HG02884 (cell line): ENCODE results near the gene DNM1.

Source experiments
- ATAC-seq: cut with Tn5 transposase; IDR thresholded peaks from one replicate; pipeline ENCODE4 v1.9.1; 2021; ENCODE audit warnings: mild to moderate bottlenecking, moderate library complexity; ENCODE audit not compliant: unreplicated experiment

DNM1 gene

DNA sequence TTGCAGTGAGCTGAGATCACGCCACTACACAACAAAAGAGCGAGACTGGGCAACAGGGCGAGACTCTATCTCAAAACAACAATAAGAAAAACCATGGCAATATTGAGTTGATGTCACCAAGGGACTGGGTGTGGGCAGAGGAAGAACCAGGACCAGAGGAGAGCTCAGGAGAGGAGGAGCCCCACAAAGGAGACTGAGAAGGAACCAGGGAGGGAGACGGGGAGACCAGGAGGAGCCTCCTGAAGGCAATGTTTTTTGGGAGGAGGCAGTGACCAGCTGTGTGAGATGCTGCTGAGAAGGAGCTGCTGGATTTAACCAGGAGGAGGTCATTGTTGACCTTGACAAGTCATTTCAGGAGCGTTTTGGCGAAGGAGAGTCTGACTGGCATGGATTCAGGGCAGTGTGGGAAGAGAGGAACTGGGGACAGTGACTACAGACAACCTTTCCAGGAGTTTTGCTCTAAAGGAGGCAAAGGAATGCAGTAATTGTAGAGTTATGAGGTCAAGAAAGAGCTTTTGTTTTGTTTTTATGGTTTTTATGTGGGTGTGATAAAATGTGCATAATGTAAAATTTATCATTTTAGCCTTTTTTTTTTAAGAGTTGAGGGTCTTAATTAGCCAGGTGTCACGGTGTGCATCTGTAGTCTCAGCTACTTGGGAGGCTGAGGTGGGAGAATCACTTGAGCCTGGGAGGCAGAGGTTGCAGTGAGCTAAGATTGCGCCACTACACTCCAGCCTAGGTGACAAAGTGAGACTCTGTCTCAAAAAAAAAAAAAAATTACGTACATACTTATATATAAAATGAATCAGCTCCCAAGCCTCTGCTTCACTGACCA, 101.2 kb downstream of the DNM1 start:
- ATAC-seq = no peak
